Keratinocyte (primary cell): ENCODE data around the gene C10orf53. TPM values are rescaled to one million over a fixed set of nuclear protein-coding genes. Genes with fewer than 3 reads are reported as not detected.
A peak's percentile ranks its signal among the peaks of the same experiment; 100 is the strongest.

Experiments
- DNase-seq: peaks from one replicate; pipeline ENCODE4 v3.0.0-alpha.2; 2011; ENCODE audit warnings: low read depth, missing footprints, low spot score
- FAIRE-seq: peaks from 2 replicates; lab custom pipeline; 2011; peaks lifted over from hg19 to GRCh38; lab: Jason Lieb, UNC
- H2AFZ ChIP-seq: 2 replicates; pipeline ENCODE4 v1.6.0; 2012; ENCODE audit warnings: low read length, control low read depth, inconsistent platforms; ENCODE audit not compliant: control insufficient read depth
- H3K27ac ChIP-seq: 2 replicates; pipeline ENCODE4 v1.5.1; 2011; ENCODE audit warnings: low read length; ENCODE audit not compliant: control insufficient read depth, insufficient read depth
- H3K27me3 ChIP-seq: 3 replicates; pipeline ENCODE4 v1.6.0; 2011; ENCODE audit warnings: low read length; ENCODE audit not compliant: control insufficient read depth, insufficient read depth; ENCODE audit errors: extremely low read depth
- H3K36me3 ChIP-seq, 2 experiments: 2 replicates in 1 of 2; 3 replicates in 1 of 2; pipeline ENCODE4 v1.5.1; 2011; ENCODE audit warnings: low read length in 2 of 2, mild to moderate bottlenecking in 1 of 2; ENCODE audit not compliant: control insufficient read depth in 2 of 2, insufficient read depth in 2 of 2; ENCODE audit errors: extremely low read depth in 1 of 2
- H3K4me1 ChIP-seq: 3 replicates; pipeline ENCODE4 v1.5.1; 2011; ENCODE audit warnings: low read length; ENCODE audit not compliant: control insufficient read depth, insufficient read depth; ENCODE audit errors: extremely low read depth
- H3K4me2 ChIP-seq: 3 replicates; pipeline ENCODE4 v1.6.0; 2011; ENCODE audit warnings: low read depth, low read length; ENCODE audit not compliant: control insufficient read depth, insufficient read depth; ENCODE audit errors: extremely low read depth
- H3K4me3 ChIP-seq, 3 experiments: fragments of 200-600 bp in 1 of 3; sonication (generic) in 1 of 3; 2 replicates in 2 of 3; 3 replicates in 1 of 3; pipeline ENCODE4 v1.5.1; 2011 to 2016; ENCODE audit warnings: low read length in 3 of 3, mild to moderate bottlenecking in 3 of 3, control low read depth in 2 of 3, inconsistent platforms in 1 of 3, low read depth in 1 of 3, mixed read lengths in 1 of 3, mixed run types in 1 of 3, moderate library complexity in 1 of 3; ENCODE audit not compliant: control insufficient read depth in 2 of 3, insufficient read depth in 2 of 3; ENCODE audit errors: extremely low read depth in 1 of 3
- H3K79me2 ChIP-seq: 2 replicates; pipeline ENCODE4 v1.6.0; 2012; ENCODE audit warnings: low read length; ENCODE audit not compliant: control insufficient read depth, insufficient read depth
- H3K9ac ChIP-seq: 3 replicates; pipeline ENCODE4 v1.6.0; 2011; ENCODE audit warnings: low read length; ENCODE audit not compliant: control insufficient read depth, insufficient read depth; ENCODE audit errors: extremely low read depth
- H3K9me1 ChIP-seq: 3 replicates; pipeline ENCODE4 v1.6.0; 2011; ENCODE audit warnings: low read length; ENCODE audit not compliant: control insufficient read depth, insufficient read depth; ENCODE audit errors: extremely low read depth
- H3K9me3 ChIP-seq: 2 replicates; pipeline ENCODE4 v1.5.1; 2012; ENCODE audit warnings: low read depth, low read length; ENCODE audit not compliant: control insufficient read depth
- H4K20me1 ChIP-seq: 3 replicates; pipeline ENCODE4 v1.6.0; 2011; ENCODE audit warnings: low read length; ENCODE audit not compliant: control insufficient read depth, insufficient read depth; ENCODE audit errors: extremely low read depth
- EZH2 ChIP-seq: IDR thresholded peaks from one replicate; pipeline ENCODE4 v1.6.1; 2012; ENCODE audit warnings: inconsistent platforms, mild to moderate bottlenecking, low read length, moderate library complexity
- dilution Hi-C: fragments of 300-500 bp; cut with MboI; formaldehyde crosslinking; loops from one replicate; pipeline ENCODE4 v1.7.0; 2020; ENCODE audit warnings: low sequenced_read_pairs; ENCODE audit not compliant: extremely low pct_ligation_motif_present
- polyA plus RNA-seq, 5 experiments: library from polyadenylated mRNA; depleted of rRNA in 3 of 5; stranded (reverse) in 3 of 5; stranded (forward) in 1 of 5; unstranded in 1 of 5; fragments of >200 nt; gene quantifications; 1 replicate in 1 of 5; 2 replicates in 3 of 5; 3 replicates in 1 of 5; pipeline versions ENCODE4 v1.2.1 to v1.2.3, GENCODE V29; 2011 to 2012; ENCODE audit warnings: missing spikeins in 2 of 5, low read depth in 1 of 5, low replicate concordance in 1 of 5
- TF ChIP-seq, protein P1 (sequence below), 3 experiments: IDR thresholded peaks in 1 of 3; conservative IDR thresholded peaks in 1 of 3; optimal IDR thresholded peaks in 1 of 3; 2 replicates in 2 of 3; 3 replicates in 1 of 3; pipeline versions ENCODE3 to v1.5.1; 2011; ENCODE audit warnings: low read length in 3 of 3, mild to moderate bottlenecking in 3 of 3, moderate library complexity in 2 of 3, control low read depth in 1 of 3, inconsistent platforms in 1 of 3; ENCODE audit not compliant: insufficient read depth in 2 of 3; ENCODE audit errors: extremely low read depth in 1 of 3

C10orf53 gene
- polyA plus RNA-seq, 1 donor (not counting 4 experiments of a cell fraction or from before 2014, with no cell fraction given): not detected

GRCh38 chr10:49632406-49633317 lies 46.8 kb upstream of the C10orf53 start:
- Histone ChIP-seq H3K27me3 (peaks cover 7% of the 10 kb centered on the region), H3K27ac (no peak overlapping the region), H3K4me2 (peak overlapping the region; percentile 39), H3K36me3 (no peaks in the 10 kb centered on the region), H3K4me3 (no peak overlapping the region), H3K79me2 (no peaks in the 10 kb centered on the region), H3K9me1 (no peaks in the 10 kb centered on the region), H3K9me3 (no peaks in the 10 kb centered on the region), H3K9ac (no peak overlapping the region), H2AFZ (no peak overlapping the region), H3K4me1 (peaks cover 10% of the 10 kb centered on the region), H4K20me1 (no peaks in the 10 kb centered on the region)
- DNase-seq: peak; percentile 21
- TF ChIP-seq EZH2: no peak
- TF ChIP-seq, protein P1, sequence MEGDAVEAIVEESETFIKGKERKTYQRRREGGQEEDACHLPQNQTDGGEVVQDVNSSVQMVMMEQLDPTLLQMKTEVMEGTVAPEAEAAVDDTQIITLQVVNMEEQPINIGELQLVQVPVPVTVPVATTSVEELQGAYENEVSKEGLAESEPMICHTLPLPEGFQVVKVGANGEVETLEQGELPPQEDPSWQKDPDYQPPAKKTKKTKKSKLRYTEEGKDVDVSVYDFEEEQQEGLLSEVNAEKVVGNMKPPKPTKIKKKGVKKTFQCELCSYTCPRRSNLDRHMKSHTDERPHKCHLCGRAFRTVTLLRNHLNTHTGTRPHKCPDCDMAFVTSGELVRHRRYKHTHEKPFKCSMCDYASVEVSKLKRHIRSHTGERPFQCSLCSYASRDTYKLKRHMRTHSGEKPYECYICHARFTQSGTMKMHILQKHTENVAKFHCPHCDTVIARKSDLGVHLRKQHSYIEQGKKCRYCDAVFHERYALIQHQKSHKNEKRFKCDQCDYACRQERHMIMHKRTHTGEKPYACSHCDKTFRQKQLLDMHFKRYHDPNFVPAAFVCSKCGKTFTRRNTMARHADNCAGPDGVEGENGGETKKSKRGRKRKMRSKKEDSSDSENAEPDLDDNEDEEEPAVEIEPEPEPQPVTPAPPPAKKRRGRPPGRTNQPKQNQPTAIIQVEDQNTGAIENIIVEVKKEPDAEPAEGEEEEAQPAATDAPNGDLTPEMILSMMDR (optimal IDR thresholded peaks at IDR 0.05 in 1 of 3, IDR thresholded peaks at IDR 0.05 in 1 of 3, conservative IDR thresholded peaks at IDR 0.05 in 1 of 3; ENCODE audit: extremely low read depth in 1 of 3, insufficient read depth in 2 of 3, low read length in 3 of 3): no peak
- dilution Hi-C loops: no loop called here
- peak; percentile 73 for FAIRE-seq

DNA sequence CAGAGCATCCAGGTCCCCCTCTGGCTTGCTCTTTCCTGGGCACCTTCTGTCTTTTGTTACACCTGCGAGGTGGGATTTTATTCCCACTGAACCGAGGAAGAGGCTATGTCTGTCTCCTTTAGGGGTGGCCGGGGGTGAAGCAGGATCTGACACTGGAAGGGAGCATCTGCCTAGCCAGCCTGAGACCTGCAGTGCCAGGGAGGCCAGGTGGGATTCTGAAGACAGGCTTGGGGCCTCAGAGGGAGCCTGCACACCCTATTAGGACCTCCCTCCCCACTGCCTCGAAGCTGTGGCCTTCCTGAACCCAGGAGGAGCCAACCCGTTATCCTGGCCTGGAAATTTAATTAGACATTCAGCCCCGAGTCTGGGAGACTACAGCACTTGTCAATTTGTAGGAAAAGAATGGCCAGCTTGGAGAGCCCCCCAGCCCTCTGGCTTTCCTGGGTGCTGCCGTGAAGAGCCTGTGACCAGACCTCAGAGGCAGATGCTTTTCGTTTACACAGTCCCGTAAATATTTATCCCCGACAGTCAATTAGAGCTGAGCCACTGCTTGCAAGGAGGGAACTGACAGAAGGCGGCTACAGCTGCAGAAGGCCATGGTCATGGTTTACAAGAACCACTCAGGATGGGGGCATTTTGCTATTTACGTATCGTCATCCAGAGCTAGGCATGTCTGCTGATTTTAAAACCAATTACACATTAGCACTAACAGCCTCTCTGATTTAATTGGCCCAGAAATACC lies 46.0 kb upstream of the C10orf53 start:
- dilution Hi-C loops: no loop called here
- H3K79me2 ChIP-seq: no peaks in the 10 kb centered on the region
- peaks cover 7% of the 10 kb centered on the region for H3K27me3 ChIP-seq
- H3K9me3 ChIP-seq: no peaks in the 10 kb centered on the region
- no peak overlapping the region for H2AFZ ChIP-seq
- H3K9ac ChIP-seq: no peak overlapping the region
- H3K36me3 ChIP-seq: no peaks in the 10 kb centered on the region
- DNase-seq (no peak), FAIRE-seq (no peak)
- no peaks in the 10 kb centered on the region for H4K20me1 ChIP-seq
- H3K4me3 ChIP-seq: no peak overlapping the region
- peaks cover 10% of the 10 kb centered on the region for H3K4me1 ChIP-seq
- H3K9me1 ChIP-seq: no peaks in the 10 kb centered on the region
- TF ChIP-seq, protein P1 (optimal IDR thresholded peaks at IDR 0.05 in 1 of 3, IDR thresholded peaks at IDR 0.05 in 1 of 3, conservative IDR thresholded peaks at IDR 0.05 in 1 of 3; ENCODE audit: extremely low read depth in 1 of 3, insufficient read depth in 2 of 3, low read length in 3 of 3): no peak
- TF ChIP-seq EZH2: no peak
- no peak overlapping the region for H3K27ac ChIP-seq
- H3K4me2 ChIP-seq: peak overlapping the region; percentile 39
